ENCODE data around the gene PELO.

DNA sequence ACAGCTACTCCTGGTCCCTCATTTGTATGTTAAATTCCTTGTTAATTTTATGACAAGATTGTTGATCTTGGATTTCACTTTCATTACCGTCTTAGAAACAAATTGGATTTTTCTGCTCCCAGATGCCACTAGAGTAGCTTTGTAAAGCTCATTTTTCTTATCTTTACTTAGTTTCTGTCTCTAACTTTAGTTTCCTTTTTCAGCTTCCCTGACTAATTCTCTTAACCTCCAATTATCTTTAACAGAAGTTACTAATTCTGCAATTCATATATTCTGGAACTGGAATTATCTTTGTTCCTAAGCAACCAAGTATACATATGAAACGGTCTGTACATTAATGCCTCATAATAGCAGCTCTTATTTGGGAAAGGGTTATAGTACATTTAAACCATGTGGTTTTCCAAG is 16.7 kb downstream of the PELO start:
- TF ChIP-seq ZNF274 (IDR thresholded peaks at IDR 0.05; ENCODE audit: low read depth, low read length): no peak
- TF ChIP-seq YY1 (IDR thresholded peaks at IDR 0.05; ENCODE audit: insufficient read depth, insufficient read length): no peak
- no peak for TF ChIP-seq SUZ12 (IDR thresholded peaks at IDR 0.05; ENCODE audit: extremely low read depth, insufficient read depth, insufficient read length)

All from NT2/D1 (cell line).